Activated T-cell treated with anti-CD3 and anti-CD28 coated beads, Interleukin-2, amount 50 U/mL, for 1 hour (primary cell): ENCODE measurements around the gene SAMSN1.
"Not testable (repeated sequence)": the region's sequence is repeated elsewhere in the genome, so short reads cannot be mapped to it uniquely, and the experiment has no call there.

Experiments
- DNase-seq: peaks from one replicate; pipeline ENCODE4 v3.0.0-alpha.2; 2020

The SAMSN1 gene

GRCh38 chr21:14562959-14563358, 16.8 kb upstream of the SAMSN1 start:
- DNase-seq = no peak

- DNase-seq = no peak
These were observed 14.4 kb upstream of the SAMSN1 start for GRCh38 chr21:14560555-14560954.

- no peak for DNase-seq
These were observed 14.0 kb upstream of the SAMSN1 start for GRCh38 chr21:14560139-14560538.

GRCh38 chr21:14559102-14559501, 13.0 kb upstream of the SAMSN1 start:
- no peak for DNase-seq

- no peak for DNase-seq
These were observed 11.3 kb upstream of the SAMSN1 start for GRCh38 chr21:14557413-14557812.

GRCh38 chr21:14554948-14555347, 8.8 kb upstream of the SAMSN1 start:
- no peak for DNase-seq

- no peak for DNase-seq
These were observed 7.3 kb upstream of the SAMSN1 start for GRCh38 chr21:14553422-14553821.

- DNase-seq = no peak
These were observed 5.6 kb upstream of the SAMSN1 start for GRCh38 chr21:14551741-14552140.

- no peak for DNase-seq
These were observed 4.0 kb upstream of the SAMSN1 start for GRCh38 chr21:14550135-14550534.

GRCh38 chr21:14548779-14549178, 2.7 kb upstream of the SAMSN1 start:
- DNase-seq = no peak

GRCh38 chr21:14547834-14548513, 1.9 kb upstream of the SAMSN1 start:
- DNase-seq = no peak

- not testable (repeated sequence) for DNase-seq
These were observed 604 bp upstream of the SAMSN1 start for GRCh38 chr21:14546719-14547118.

GRCh38 chr21:14543983-14544382, 2.1 kb downstream of the SAMSN1 start:
- DNase-seq = no peak

- DNase-seq = no peak
These were observed 3.5 kb downstream of the SAMSN1 start for GRCh38 chr21:14542638-14543037.

- DNase-seq = peak; percentile 41
These were observed 4.1 kb downstream of the SAMSN1 start for GRCh38 chr21:14541841-14542490.

- DNase-seq = no peak
These were observed 7.6 kb downstream of the SAMSN1 start for GRCh38 chr21:14538483-14538882.

GRCh38 chr21:14536929-14537328, 9.2 kb downstream of the SAMSN1 start:
- DNase-seq = no peak

- no peak for DNase-seq
These were observed 10.4 kb downstream of the SAMSN1 start for GRCh38 chr21:14535702-14536101.

GRCh38 chr21:14533499-14534428, 12.4 kb downstream of the SAMSN1 start:
- DNase-seq = no peak

- no peak for DNase-seq
These were observed 14.3 kb downstream of the SAMSN1 start for GRCh38 chr21:14531757-14532316.

- no peak for DNase-seq
These were observed 15.5 kb downstream of the SAMSN1 start for GRCh38 chr21:14530592-14530991.

- DNase-seq = no peak
These were observed 17.3 kb downstream of the SAMSN1 start for GRCh38 chr21:14528815-14529214.
